AG04450 (cell line): Measurements from ENCODE around the gene RNF4. TPM values are rescaled to one million over a fixed set of nuclear protein-coding genes. Genes with fewer than 3 reads are reported as not detected.
"Not testable (repeated sequence)": the region's sequence is repeated elsewhere in the genome, so short reads cannot be mapped to it uniquely, and the experiment has no call there.

Source experiments
- CTCF ChIA-PET: fragments of 300-600, 350-600 bp; formaldehyde crosslinking; extraction: SDS; loops from one replicate; lab custom pipeline; 2022; ENCODE audit warnings: antibody characterized with exemption, inconsistent platforms; lab: Charles Lee
- POLR2A ChIA-PET: fragments of 350-600 bp; formaldehyde crosslinking; extraction: SDS; loops from one replicate; lab custom pipeline; 2021; ENCODE audit warnings: antibody characterized with exemption, inconsistent platforms; lab: Yijun Ruan, JAX
- DNase-seq: peaks from one replicate; pipeline ENCODE4 v3.0.0-alpha.2; 2011; ENCODE audit warnings: low read depth, low spot score
- H3K27ac ChIP-seq: one replicate; pipeline ENCODE4 v1.5.1; 2012; ENCODE audit warnings: low read depth, low read length, control low read depth
- H3K27me3 ChIP-seq: one replicate; pipeline ENCODE4 v1.6.0; 2012; ENCODE audit warnings: low read length; ENCODE audit not compliant: control insufficient read depth, insufficient read depth
- H3K4me3 ChIP-seq: 2 replicates; pipeline ENCODE4 v1.5.1; 2011; ENCODE audit warnings: mild to moderate bottlenecking, low read depth, low read length, control low read depth
- H3K9me3 ChIP-seq: 2 replicates; pipeline ENCODE4 v1.5.1; 2012; ENCODE audit warnings: low read length; ENCODE audit not compliant: control insufficient read depth, insufficient read depth
- CTCF ChIP-seq: IDR thresholded peaks from 2 replicates; pipeline ENCODE4 v1.5.1; 2011; ENCODE audit warnings: low read depth, low read length, control low read depth, inconsistent platforms
- polyA plus RNA-seq: library from polyadenylated mRNA; depleted of rRNA; stranded (reverse); fragments of >200 nt; gene quantifications from 2 replicates; pipeline ENCODE4 v1.2.3, GENCODE V29; 2011

The RNF4 gene
- polyA plus RNA-seq, 1 experiment: 95.4 TPM

- ChIA-PET CTCF (interaction anchor here (1.8 kb wide), 1 partner anchor 243 kb away, joined by 11 read pairs; no protein-coding TSS in a partner anchor), POLR2A (interaction anchor here (1.0 kb wide), 1 partner anchor 201 kb away, joined by 4 read pairs; the partner anchor contains the start of gene MXD4)
- DNase-seq: no peak
- no peak overlapping the region for H3K27ac ChIP-seq
- H3K9me3 ChIP-seq: no peaks in the 10 kb centered on the region
- no peak for TF ChIP-seq CTCF
- peak overlapping the region; percentile 43 for H3K4me3 ChIP-seq
- peaks cover 7% of the 10 kb centered on the region for H3K27me3 ChIP-seq
Observed at GRCh38 chr4:2462992-2463762, 5.7 kb upstream of the RNF4 start.

GRCh38 chr4:2465032-2465431 is 3.9 kb upstream of the RNF4 start:
- TF ChIP-seq CTCF: no peak
- Histone ChIP-seq H3K4me3 (no peak overlapping the region), H3K27ac (no peak overlapping the region), H3K27me3 (no peaks in the 10 kb centered on the region), H3K9me3 (no peaks in the 10 kb centered on the region; the same call in 1 of the 2 replicates)
- no peak for DNase-seq
- ChIA-PET POLR2A (interaction anchor here (1.3 kb wide), 1 partner anchor 203 kb away, joined by 3 read pairs; no protein-coding TSS in a partner anchor), CTCF (interaction anchor here (1.1 kb wide), 1 partner anchor 245 kb away, joined by 8 read pairs; no protein-coding TSS in a partner anchor)

GRCh38 chr4:2465544-2465943 is 3.4 kb upstream of the RNF4 start:
- CTCF ChIA-PET, H3K27me3 ChIP-seq, H3K9me3 ChIP-seq, H3K4me3 ChIP-seq, DNase-seq, H3K27ac ChIP-seq: not testable (repeated sequence)
- POLR2A ChIA-PET: interaction anchor here (1.2 to 1.3 kb wide), 2 partner anchors 203 to 265 kb away, joined by 3 read pairs; no protein-coding TSS in a partner anchor

GRCh38 chr4:2469192-2469984 is 482 bp downstream of the RNF4 start:
- no peak for DNase-seq
- H3K9me3 ChIP-seq: peaks cover 5% of the 10 kb centered on the region
- no peaks in the 10 kb centered on the region for H3K27me3 ChIP-seq
- TF ChIP-seq CTCF: no peak
- CTCF ChIA-PET: no interaction called here
- POLR2A ChIA-PET: interaction anchor here (0.5 to 1.9 kb wide), 8 partner anchors 51 to 227 kb away, joined by 3 to 8 read pairs (median 4); partner anchors contain the start of genes CFAP99, HAUS3, MXD4 and POLN
- H3K4me3 ChIP-seq: peak overlapping the region; percentile 89
- peak overlapping the region; percentile 77 for H3K27ac ChIP-seq

DNA sequence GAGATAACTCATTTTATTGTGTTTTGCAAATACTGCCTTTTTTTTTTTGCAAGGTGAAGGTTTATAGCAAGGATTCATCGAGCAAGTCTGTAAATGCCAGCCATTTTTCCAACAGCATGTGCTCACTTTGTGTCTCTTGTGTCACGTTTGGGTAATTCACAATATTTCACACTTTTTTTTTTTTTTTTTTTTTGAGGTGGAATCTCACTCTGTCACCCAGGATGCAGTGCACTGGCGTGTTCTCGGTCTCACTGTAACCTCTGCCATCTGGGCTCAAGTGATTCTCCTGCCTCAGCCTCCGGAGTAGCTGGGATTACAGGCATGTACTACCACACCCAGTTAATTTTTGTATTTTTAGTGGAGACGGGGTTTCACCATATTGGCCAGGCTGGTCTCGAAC is 1.9 kb downstream of the RNF4 start:
- ChIA-PET CTCF (no interaction called here), POLR2A (no interaction called here)
- TF ChIP-seq CTCF: no peak
- no peak for DNase-seq
- Histone ChIP-seq H3K9me3 (peaks cover 5% of the 10 kb centered on the region), H3K27ac (no peak overlapping the region), H3K27me3 (no peaks in the 10 kb centered on the region), H3K4me3 (peak overlapping the region; percentile 89; the same call in 1 of the 2 replicates)
